DOHH2 (cell line): Measurements from ENCODE around the gene CDK1.

Experiments used
- H3F3A ChIP-seq: fragments of 200-600 bp; sonication (generic), shearing (Covaris generic); 2 replicates; pipeline ENCODE4 v1.6.0; 2016; ENCODE audit warnings: antibody characterized with exemption, mild to moderate bottlenecking; ENCODE audit not compliant: control insufficient read depth, insufficient read depth
- H3K27ac ChIP-seq: fragments of 200-600 bp; sonication (generic); 2 replicates; pipeline ENCODE4 v1.5.1; 2014; ENCODE audit warnings: low read depth, mild to moderate bottlenecking, low read length, moderate library complexity
- H3K27me3 ChIP-seq: fragments of 200-600 bp; sonication (generic); 2 replicates; pipeline ENCODE4 v1.6.1; 2014; ENCODE audit warnings: mild to moderate bottlenecking, low read length, mixed read lengths; ENCODE audit not compliant: control insufficient read depth
- H3K36me3 ChIP-seq: fragments of 200-600 bp; sonication (generic); 2 replicates; pipeline ENCODE4 v1.6.1; 2014; ENCODE audit warnings: mild to moderate bottlenecking, low read length, moderate library complexity, mixed read lengths; ENCODE audit not compliant: control insufficient read depth
- H3K4me1 ChIP-seq: fragments of 200-600 bp; sonication (generic); 2 replicates; pipeline ENCODE4 v1.6.1; 2014; ENCODE audit warnings: mild to moderate bottlenecking, low read length, mixed read lengths; ENCODE audit not compliant: control insufficient read depth
- H3K4me2 ChIP-seq: fragments of 200-600 bp; sonication (generic); 2 replicates; pipeline ENCODE4 v1.6.0; 2014; ENCODE audit warnings: mild to moderate bottlenecking, low read length, moderate library complexity
- H3K4me3 ChIP-seq: fragments of 200-600 bp; sonication (generic); 2 replicates; pipeline ENCODE4 v1.5.1; 2014; ENCODE audit warnings: mild to moderate bottlenecking, low read length, mixed read lengths
- H3K79me2 ChIP-seq: fragments of 200-600 bp; sonication (generic); 2 replicates; pipeline ENCODE4 v1.6.1; 2014; ENCODE audit warnings: mild to moderate bottlenecking, low read length, mixed read lengths; ENCODE audit not compliant: control insufficient read depth
- H3K9me2 ChIP-seq: fragments of 200-600 bp; sonication (generic); replicated peaks from 2 replicates; pipeline ENCODE4 v1.6.1; 2014; ENCODE audit warnings: mild to moderate bottlenecking, low read length, mixed read lengths; ENCODE audit not compliant: control insufficient read depth
- H3K9me3 ChIP-seq: fragments of 200-600 bp; sonication (generic); 2 replicates; pipeline ENCODE4 v1.6.1; 2014; ENCODE audit warnings: antibody characterized with exemption, low read length, mixed read lengths; ENCODE audit not compliant: control insufficient read depth, insufficient read depth
- H4K20me1 ChIP-seq: fragments of 200-600 bp; sonication (generic); 2 replicates; pipeline ENCODE4 v1.6.0; 2014; ENCODE audit warnings: low read depth, mild to moderate bottlenecking, antibody characterized with exemption, low read length, moderate library complexity; ENCODE audit not compliant: control insufficient read depth, insufficient read depth
- CTCF ChIP-seq: fragments of 200-600 bp; sonication (generic); IDR thresholded peaks from one replicate; pipeline ENCODE4 v1.5.1; 2014; ENCODE audit warnings: antibody characterized with exemption, mild to moderate bottlenecking, low read depth, low read length; ENCODE audit not compliant: poor library complexity, severe bottlenecking
- EZH2phosphoT487 ChIP-seq: fragments of 200-600 bp; sonication (generic); IDR thresholded peaks from 2 replicates; pipeline ENCODE4 v1.6.1; 2017; ENCODE audit warnings: borderline replicate concordance, mild to moderate bottlenecking, antibody characterized with exemption, low read length, moderate library complexity, mixed read lengths

CDK1 gene

DNA sequence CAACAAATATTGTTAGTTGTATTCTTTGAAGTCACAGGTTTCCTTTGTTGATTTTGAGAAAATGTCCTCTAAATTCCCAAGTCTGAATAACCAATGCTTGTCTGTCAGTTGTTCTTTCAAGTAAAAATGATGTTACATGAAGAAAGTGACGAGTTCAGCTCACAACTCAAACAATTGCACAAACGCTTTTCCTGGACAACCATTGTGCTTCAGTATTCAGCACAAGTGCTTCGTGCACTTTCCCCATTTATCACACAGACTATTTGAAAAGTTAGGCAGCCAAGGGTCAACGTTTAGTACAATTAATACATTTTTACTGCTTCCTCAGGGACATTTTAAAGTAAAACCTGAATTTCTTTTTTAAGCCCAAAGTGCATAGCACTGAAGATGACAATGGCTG is 44.5 kb downstream of the CDK1 start:
- peaks cover 13% of the 10 kb centered on the region; the same call in 1 of the 2 replicates for H3K27me3 ChIP-seq
- TF ChIP-seq CTCF (no peak), EZH2phosphoT487 (no peak)
- H3K4me3 ChIP-seq, result no peak overlapping the region
- H3K9me3 ChIP-seq, result no peaks in the 10 kb centered on the region
- H4K20me1 ChIP-seq, result no peaks in the 10 kb centered on the region
- H3K9me2 ChIP-seq, result no peaks in the 10 kb centered on the region
- no peaks in the 10 kb centered on the region for H3K79me2 ChIP-seq
- no peak overlapping the region for H3K27ac ChIP-seq
- H3F3A ChIP-seq, result no peaks in the 10 kb centered on the region
- no peaks in the 10 kb centered on the region for H3K4me1 ChIP-seq
- no peaks in the 10 kb centered on the region for H3K36me3 ChIP-seq
- H3K4me2 ChIP-seq, result no peak overlapping the region

DNA sequence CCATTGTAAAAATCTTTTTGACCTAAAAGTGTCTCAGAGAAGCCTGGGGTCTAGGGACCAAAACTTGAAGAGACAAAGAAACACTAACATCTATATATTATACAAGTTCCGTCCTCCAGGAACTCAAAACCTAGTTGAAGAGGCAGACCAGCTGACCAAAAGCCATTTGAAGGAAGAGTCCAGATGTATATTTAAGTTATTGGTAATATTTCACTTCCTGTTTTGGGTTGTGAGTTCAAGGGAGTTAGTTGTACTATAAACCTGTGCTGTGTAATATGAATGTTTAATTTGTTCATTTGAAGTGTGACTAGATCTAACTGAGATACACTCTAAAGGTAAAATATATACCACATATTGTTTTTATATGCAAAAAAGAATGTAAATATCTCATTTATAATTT is 45.0 kb downstream of the CDK1 start:
- Histone ChIP-seq H3K9me3 (no peaks in the 10 kb centered on the region), H3F3A (no peaks in the 10 kb centered on the region), H3K4me3 (no peak overlapping the region), H3K4me2 (no peak overlapping the region), H3K4me1 (no peaks in the 10 kb centered on the region), H3K27ac (no peak overlapping the region), H4K20me1 (no peaks in the 10 kb centered on the region), H3K36me3 (no peaks in the 10 kb centered on the region), H3K79me2 (no peaks in the 10 kb centered on the region), H3K27me3 (peaks cover 12% of the 10 kb centered on the region; the same call in 1 of the 2 replicates), H3K9me2 (no peaks in the 10 kb centered on the region)
- TF ChIP-seq CTCF, result no peak
- TF ChIP-seq EZH2phosphoT487, result no peak

GRCh38 chr10:60825520-60825919 is 47.2 kb downstream of the CDK1 start:
- no peak overlapping the region for H3K4me2 ChIP-seq
- H3K4me3 ChIP-seq, result no peak overlapping the region
- no peaks in the 10 kb centered on the region for H3K9me2 ChIP-seq
- TF ChIP-seq EZH2phosphoT487, result no peak
- TF ChIP-seq CTCF, result no peak
- no peaks in the 10 kb centered on the region for H4K20me1 ChIP-seq
- H3K9me3 ChIP-seq, result no peaks in the 10 kb centered on the region
- H3K27me3 ChIP-seq, result no peaks in the 10 kb centered on the region
- no peaks in the 10 kb centered on the region for H3K79me2 ChIP-seq
- no peak overlapping the region for H3K27ac ChIP-seq
- no peaks in the 10 kb centered on the region for H3K4me1 ChIP-seq
- H3F3A ChIP-seq, result no peaks in the 10 kb centered on the region
- no peaks in the 10 kb centered on the region for H3K36me3 ChIP-seq
